Caco-2 (cell line): Measurements from ENCODE around the gene SV2C. TPM values are rescaled to one million over a fixed set of nuclear protein-coding genes. Genes with fewer than 3 reads are reported as not detected.
A peak's percentile ranks its signal among the peaks of the same experiment; 100 is the strongest.

Experiments used
- BruUV-seq: library from RNA; stranded (reverse); fragments of 400-500 nt; replicated peaks from 2 replicates; lab custom pipeline; 2021; lab: Mats Ljungman, UMichigan
- CTCF ChIA-PET: fragments of 300-600 bp; sonication (Branson Sonifier 250); formaldehyde crosslinking; loops from one replicate; lab custom pipeline; 2022; ENCODE audit warnings: antibody characterized with exemption; lab: Charles Lee
- POLR2A ChIA-PET: fragments of 300-600 bp; sonication (Branson Sonifier 250); formaldehyde crosslinking; loops from one replicate; lab custom pipeline; 2022; ENCODE audit warnings: antibody characterized with exemption; lab: Charles Lee
- DNase-seq, 2 experiments: peaks; one replicate each; pipeline versions ENCODE4 v3.0.0 to v3.0.0-alpha.2; 2020 to 2022
- H3K27me3 ChIP-seq: replicated peaks from 2 replicates; pipeline ENCODE4 v1.6.0; 2011; ENCODE audit warnings: low read length; ENCODE audit not compliant: control insufficient read depth, insufficient read depth
- H3K36me3 ChIP-seq: 2 replicates; pipeline ENCODE4 v1.5.1; 2011; ENCODE audit warnings: low read length; ENCODE audit not compliant: control insufficient read depth, insufficient read depth
- H3K4me1 ChIP-seq: fragments of 250-450 bp; sonication (Bioruptor Pico); 2 replicates; pipeline ENCODE4 v1.5.1; 2020; ENCODE audit warnings: mild to moderate bottlenecking
- H3K4me3 ChIP-seq: 2 replicates; pipeline ENCODE4 v1.5.1; 2011; ENCODE audit warnings: low read depth, mild to moderate bottlenecking, control low read depth, low read length
- H3K9me3 ChIP-seq: fragments of 250-450 bp; sonication (Bioruptor Pico); 2 replicates; pipeline ENCODE4 v1.5.1; 2020; ENCODE audit warnings: mild to moderate bottlenecking, moderate library complexity
- H3K27ac Mint-ChIP-seq: one replicate; pipeline ENCODE4 v1.8.0; 2022; ENCODE audit warnings: mixed read lengths; ENCODE audit not compliant: unreplicated experiment
- H3K27me3 Mint-ChIP-seq: one replicate; pipeline ENCODE4 v1.8.0; 2022; ENCODE audit warnings: mixed read lengths; ENCODE audit not compliant: insufficient read depth, unreplicated experiment
- H3K36me3 Mint-ChIP-seq: one replicate; pipeline ENCODE4 v1.8.0; 2022; ENCODE audit warnings: mild to moderate bottlenecking, mixed read lengths; ENCODE audit not compliant: insufficient read depth, unreplicated experiment
- H3K4me1 Mint-ChIP-seq: one replicate; pipeline ENCODE4 v1.8.0; 2022; ENCODE audit warnings: low read depth, mixed read lengths; ENCODE audit not compliant: unreplicated experiment
- H3K4me3 Mint-ChIP-seq: one replicate; pipeline ENCODE4 v1.8.0; 2022; ENCODE audit warnings: mild to moderate bottlenecking, moderate library complexity, mixed read lengths; ENCODE audit not compliant: unreplicated experiment
- H3K9me3 Mint-ChIP-seq: one replicate; pipeline ENCODE4 v1.8.0; 2022; ENCODE audit warnings: mixed read lengths; ENCODE audit not compliant: unreplicated experiment
- intact Hi-C: fragments of 100-400 bp; cut with micrococcal nuclease; formaldehyde crosslinking; loops from one replicate; pipeline ENCODE4 v1.10.0; 2022; ENCODE audit not compliant: unreplicated experiment
- total RNA-seq: library from RNA; stranded (reverse); gene quantifications from 2 replicates; pipeline ENCODE4 v1.2.3, GENCODE V29; 2022
- TF ChIP-seq, protein P1 (sequence below), 2 experiments: fragments of 200-600 bp in 1 of 2; IDR thresholded peaks; 1 replicate in 1 of 2; 2 replicates in 1 of 2; pipeline versions ENCODE4 v1.5.1 to v1.8.0; 2011 to 2022; ENCODE audit warnings: antibody characterized with exemption in 1 of 2, control low read depth in 1 of 2, inconsistent platforms in 1 of 2, low read depth in 1 of 2, low read length in 1 of 2, mild to moderate bottlenecking in 1 of 2, moderate library complexity in 1 of 2; ENCODE audit not compliant: insufficient read depth in 1 of 2, severe bottlenecking in 1 of 2, unreplicated experiment in 1 of 2

Gene SV2C
- total RNA-seq, 1 experiment from 2014 or later, result not detected

DNA sequence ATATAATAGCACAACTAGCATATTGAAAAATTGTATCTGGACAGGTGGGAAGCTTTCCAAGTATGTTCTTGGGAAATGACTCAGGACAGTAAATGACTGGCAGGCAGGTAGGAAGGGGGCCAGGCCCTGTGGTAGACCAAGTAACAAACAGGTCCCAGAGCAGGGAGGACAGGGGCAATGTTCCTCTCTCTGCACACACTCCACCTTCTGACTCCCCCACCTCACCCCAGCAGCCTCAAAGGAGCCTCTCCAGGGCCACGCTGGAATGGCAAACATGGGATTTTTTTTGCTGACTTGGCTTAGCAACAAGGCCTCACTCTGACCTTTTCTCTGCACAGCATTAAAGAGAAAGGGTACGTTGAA, 288.8 kb downstream of the SV2C start:
- Histone ChIP-seq H3K4me3 (no peak overlapping the region), H3K4me1 (peaks cover 18% of the 10 kb centered on the region), H3K9me3 (no peaks in the 10 kb centered on the region), H3K27me3 (no peaks in the 10 kb centered on the region), H3K36me3 (no peaks in the 10 kb centered on the region)
- Mint-ChIP-seq H3K27me3 (no peaks in the 10 kb centered on the region), H3K4me3 (no peak overlapping the region), H3K36me3 (peaks cover 13% of the 10 kb centered on the region), H3K27ac (peak overlapping the region; percentile 73), H3K4me1 (peaks cover 33% of the 10 kb centered on the region), H3K9me3 (peaks cover 12% of the 10 kb centered on the region)
- peak; percentile 31 to 55 for DNase-seq
- POLR2A ChIA-PET, result no interaction called here
- BruUV-seq, result no TSS peak
- CTCF ChIA-PET, result interaction anchor here (1.0 kb wide), 1 partner anchor 32 kb away, joined by 3 read pairs; the partner anchor contains the start of gene IQGAP2
- TF ChIP-seq, protein P1, sequence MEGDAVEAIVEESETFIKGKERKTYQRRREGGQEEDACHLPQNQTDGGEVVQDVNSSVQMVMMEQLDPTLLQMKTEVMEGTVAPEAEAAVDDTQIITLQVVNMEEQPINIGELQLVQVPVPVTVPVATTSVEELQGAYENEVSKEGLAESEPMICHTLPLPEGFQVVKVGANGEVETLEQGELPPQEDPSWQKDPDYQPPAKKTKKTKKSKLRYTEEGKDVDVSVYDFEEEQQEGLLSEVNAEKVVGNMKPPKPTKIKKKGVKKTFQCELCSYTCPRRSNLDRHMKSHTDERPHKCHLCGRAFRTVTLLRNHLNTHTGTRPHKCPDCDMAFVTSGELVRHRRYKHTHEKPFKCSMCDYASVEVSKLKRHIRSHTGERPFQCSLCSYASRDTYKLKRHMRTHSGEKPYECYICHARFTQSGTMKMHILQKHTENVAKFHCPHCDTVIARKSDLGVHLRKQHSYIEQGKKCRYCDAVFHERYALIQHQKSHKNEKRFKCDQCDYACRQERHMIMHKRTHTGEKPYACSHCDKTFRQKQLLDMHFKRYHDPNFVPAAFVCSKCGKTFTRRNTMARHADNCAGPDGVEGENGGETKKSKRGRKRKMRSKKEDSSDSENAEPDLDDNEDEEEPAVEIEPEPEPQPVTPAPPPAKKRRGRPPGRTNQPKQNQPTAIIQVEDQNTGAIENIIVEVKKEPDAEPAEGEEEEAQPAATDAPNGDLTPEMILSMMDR (IDR thresholded peaks at IDR 0.05; ENCODE audit: insufficient read depth in 1 of 2, low read depth in 1 of 2, low read length in 1 of 2, severe bottlenecking in 1 of 2, unreplicated experiment in 1 of 2), result no peak
- intact Hi-C loops, result loop anchor here (1.0 kb wide), 1 partner anchor 34 kb away; no protein-coding TSS in a partner anchor

DNA sequence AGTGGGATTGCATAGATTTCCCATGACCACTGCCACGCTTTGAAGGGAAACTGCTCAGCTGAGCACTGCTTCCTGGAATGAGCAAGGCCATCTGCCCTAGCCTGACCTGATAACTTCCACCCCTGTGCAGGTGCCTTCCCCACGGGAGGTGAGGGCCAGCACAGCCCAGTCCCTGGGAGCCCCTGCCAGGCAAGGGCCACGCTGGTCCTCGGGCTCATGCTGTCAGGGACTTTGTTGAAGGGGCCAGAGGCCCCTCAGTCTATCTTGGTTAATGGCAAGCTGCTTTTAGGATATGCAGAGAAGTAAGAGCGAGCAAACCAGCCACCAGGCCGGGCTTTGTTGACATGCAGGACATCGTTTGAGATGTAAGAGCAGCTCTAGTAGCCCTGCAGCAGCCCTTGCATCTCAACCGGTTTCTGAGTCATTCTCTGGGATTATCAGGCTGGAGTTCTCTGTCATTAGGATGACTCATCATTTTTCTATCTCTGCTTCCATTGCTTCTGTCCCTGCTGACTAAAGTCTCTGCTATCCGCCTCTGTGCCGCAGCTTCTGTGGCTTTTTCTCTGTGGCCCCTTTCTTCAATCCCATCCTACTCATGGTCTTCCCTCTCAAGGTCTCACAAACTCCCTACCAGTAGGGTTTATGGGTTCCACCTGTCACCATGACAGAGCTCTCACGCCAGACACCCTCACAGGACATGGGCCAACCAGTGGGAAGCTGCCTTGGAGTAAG, 289.3 kb downstream of the SV2C start:
- H3K9me3 Mint-ChIP-seq, result peaks cover 12% of the 10 kb centered on the region
- peak overlapping the region; percentile 73 for H3K27ac Mint-ChIP-seq
- TF ChIP-seq, protein P1 (IDR thresholded peaks at IDR 0.05; ENCODE audit: insufficient read depth in 1 of 2, low read depth in 1 of 2, low read length in 1 of 2, severe bottlenecking in 1 of 2, unreplicated experiment in 1 of 2), result no peak
- Histone ChIP-seq H3K9me3 (no peaks in the 10 kb centered on the region), H3K27me3 (no peaks in the 10 kb centered on the region), H3K4me1 (peaks cover 18% of the 10 kb centered on the region), H3K4me3 (no peak overlapping the region), H3K36me3 (no peaks in the 10 kb centered on the region)
- ChIA-PET POLR2A (no interaction called here), CTCF (interaction anchor here (1.0 kb wide), 1 partner anchor 31 kb away, joined by 3 read pairs; the partner anchor contains the start of gene IQGAP2)
- peaks cover 33% of the 10 kb centered on the region for H3K4me1 Mint-ChIP-seq
- peaks cover 13% of the 10 kb centered on the region for H3K36me3 Mint-ChIP-seq
- peak overlapping the region; percentile 20 for H3K4me3 Mint-ChIP-seq
- peak; percentile 71 to 80 for DNase-seq
- intact Hi-C loops, result loop anchor here (1.0 kb wide), 1 partner anchor 34 kb away; no protein-coding TSS in a partner anchor
- no peaks in the 10 kb centered on the region for H3K27me3 Mint-ChIP-seq
- no TSS peak for BruUV-seq

DNA sequence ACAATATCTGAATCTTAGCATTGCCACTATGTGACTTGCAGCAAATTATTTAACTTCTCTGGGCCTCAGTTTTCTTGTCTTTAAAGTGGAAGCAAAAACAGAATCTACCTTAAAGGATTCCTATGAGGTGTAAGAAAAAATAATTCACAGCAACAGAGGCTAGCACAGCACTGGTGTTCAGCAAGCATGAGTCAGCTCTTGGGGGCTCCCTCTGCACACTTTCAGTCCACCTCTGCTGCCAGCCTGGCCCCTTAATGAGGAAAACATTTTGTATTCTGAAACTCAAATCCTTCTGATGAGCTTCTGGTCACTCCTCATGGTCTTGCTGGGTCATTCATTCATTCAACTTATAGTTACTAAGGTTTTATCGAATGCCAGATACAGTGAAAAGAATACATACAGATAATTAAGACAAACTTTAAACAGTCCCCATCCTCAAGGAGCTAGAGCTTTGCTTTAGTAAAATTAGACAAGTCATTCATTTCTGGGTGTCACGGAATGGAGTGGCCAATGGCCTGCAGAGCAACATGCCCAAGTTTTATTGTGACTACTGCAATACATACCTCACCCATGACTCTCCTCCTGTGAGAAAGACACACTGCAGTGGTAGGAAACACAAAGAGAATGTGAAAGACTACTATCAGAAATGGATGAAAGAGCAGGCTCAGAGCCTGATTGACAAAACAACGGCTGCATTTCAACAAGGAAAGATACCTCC, 293.1 kb downstream of the SV2C start:
- Histone ChIP-seq H3K4me1 (peaks cover 34% of the 10 kb centered on the region), H3K27me3 (no peaks in the 10 kb centered on the region), H3K9me3 (no peaks in the 10 kb centered on the region), H3K4me3 (no peak overlapping the region), H3K36me3 (no peaks in the 10 kb centered on the region)
- no peak for DNase-seq
- no TSS peak for BruUV-seq
- H3K9me3 Mint-ChIP-seq, result no peaks in the 10 kb centered on the region
- no peaks in the 10 kb centered on the region for H3K27me3 Mint-ChIP-seq
- no peak overlapping the region for H3K27ac Mint-ChIP-seq
- H3K36me3 Mint-ChIP-seq, result peaks cover 13% of the 10 kb centered on the region
- intact Hi-C loops, result no loop called here
- no peak overlapping the region for H3K4me3 Mint-ChIP-seq
- POLR2A ChIA-PET, result interaction anchor here (0.5 kb wide), 1 partner anchor 55 kb away, joined by 3 read pairs; no protein-coding TSS in a partner anchor
- peaks cover 35% of the 10 kb centered on the region for H3K4me1 Mint-ChIP-seq
- TF ChIP-seq, protein P1 (IDR thresholded peaks at IDR 0.05; ENCODE audit: insufficient read depth in 1 of 2, low read depth in 1 of 2, low read length in 1 of 2, severe bottlenecking in 1 of 2, unreplicated experiment in 1 of 2), result no peak
- CTCF ChIA-PET, result interaction anchor here (1.2 kb wide), 1 partner anchor 27 kb away, joined by 5 read pairs; the partner anchor contains the start of gene IQGAP2
